ENCODE results near the gene FTH1. TPM values are rescaled to one million over a fixed set of nuclear protein-coding genes. Genes with fewer than 3 reads are reported as not detected.
A peak's percentile ranks its signal among the peaks of the same experiment; 100 is the strongest.

FTH1 gene
- total and polyA plus RNA-seq, 2 donors (not counting 1 experiment from before 2014, with no cell fraction given), result 2,219 to 2,789 TPM

DNA sequence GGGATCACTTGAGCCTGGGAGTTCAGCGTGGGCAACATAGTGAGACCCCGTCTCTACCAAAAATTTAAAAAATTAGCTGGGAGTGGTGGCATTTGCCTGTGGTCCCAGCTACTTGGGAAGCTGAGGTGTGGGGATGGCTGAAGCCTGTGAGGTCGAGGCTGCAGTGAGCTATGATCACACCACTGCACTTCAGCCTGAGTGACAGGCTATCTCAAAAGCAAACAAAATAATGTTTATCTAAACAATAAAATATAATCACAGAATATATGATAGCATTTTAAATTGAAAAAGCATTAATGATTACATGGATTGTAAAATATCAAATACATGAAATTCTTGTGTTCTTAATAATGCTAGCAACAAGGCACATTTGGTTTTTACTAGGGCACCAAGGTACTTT is 14.6 kb downstream of the FTH1 start:
- Histone ChIP-seq H3K4me1 (ENCODE audit: control insufficient read depth, extremely low read depth, insufficient read depth, low read length) (peaks cover 5% of the 10 kb centered on the region), H3K36me3 (ENCODE audit: control insufficient read depth, insufficient read depth, low read length) (peaks cover under 1% of the 10 kb centered on the region), H3K4me3 (replicated peaks in 1 of 4; ENCODE audit: control extremely low read depth in 1 of 4, insufficient read depth in 1 of 4, low read depth in 3 of 4, low read length in 4 of 4) (no peak overlapping the region), H2AFZ (ENCODE audit: low read length) (no peak overlapping the region), H3K27ac (ENCODE audit: insufficient read depth, low read length) (no peak overlapping the region), H3K27me3 (ENCODE audit: control insufficient read depth, insufficient read depth, low read length) (no peaks in the 10 kb centered on the region), H3K4me2 (ENCODE audit: extremely low read depth, insufficient read depth, low read length) (no peak overlapping the region), H4K20me1 (ENCODE audit: control insufficient read depth, extremely low read depth, insufficient read depth, low read length) (no peaks in the 10 kb centered on the region), H3K79me2 (ENCODE audit: control insufficient read depth, insufficient read depth, low read length) (no peaks in the 10 kb centered on the region), H3K9me3 (ENCODE audit: control insufficient read depth, insufficient read depth, low read depth, low read length) (no peaks in the 10 kb centered on the region), H3K9ac (ENCODE audit: insufficient read depth, low read length) (no peak overlapping the region)
- DNase-seq (ENCODE audit: low read depth in 2 of 2), result no peak
- TF ChIP-seq, protein P1, sequence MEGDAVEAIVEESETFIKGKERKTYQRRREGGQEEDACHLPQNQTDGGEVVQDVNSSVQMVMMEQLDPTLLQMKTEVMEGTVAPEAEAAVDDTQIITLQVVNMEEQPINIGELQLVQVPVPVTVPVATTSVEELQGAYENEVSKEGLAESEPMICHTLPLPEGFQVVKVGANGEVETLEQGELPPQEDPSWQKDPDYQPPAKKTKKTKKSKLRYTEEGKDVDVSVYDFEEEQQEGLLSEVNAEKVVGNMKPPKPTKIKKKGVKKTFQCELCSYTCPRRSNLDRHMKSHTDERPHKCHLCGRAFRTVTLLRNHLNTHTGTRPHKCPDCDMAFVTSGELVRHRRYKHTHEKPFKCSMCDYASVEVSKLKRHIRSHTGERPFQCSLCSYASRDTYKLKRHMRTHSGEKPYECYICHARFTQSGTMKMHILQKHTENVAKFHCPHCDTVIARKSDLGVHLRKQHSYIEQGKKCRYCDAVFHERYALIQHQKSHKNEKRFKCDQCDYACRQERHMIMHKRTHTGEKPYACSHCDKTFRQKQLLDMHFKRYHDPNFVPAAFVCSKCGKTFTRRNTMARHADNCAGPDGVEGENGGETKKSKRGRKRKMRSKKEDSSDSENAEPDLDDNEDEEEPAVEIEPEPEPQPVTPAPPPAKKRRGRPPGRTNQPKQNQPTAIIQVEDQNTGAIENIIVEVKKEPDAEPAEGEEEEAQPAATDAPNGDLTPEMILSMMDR (conservative IDR thresholded peaks at IDR 0.05 in 1 of 2, IDR thresholded peaks at IDR 0.05 in 1 of 2; ENCODE audit: low read depth in 1 of 2, low read length in 2 of 2), result no peak
- no peak for TF ChIP-seq EZH2 (IDR thresholded peaks at IDR 0.05; ENCODE audit: low read length, missing control alignments)

GRCh38 chr11:61951484-61952135 is 15.8 kb downstream of the FTH1 start:
- no peaks in the 10 kb centered on the region for H3K79me2 ChIP-seq (ENCODE audit: control insufficient read depth, insufficient read depth, low read length)
- DNase-seq (ENCODE audit: low read depth in 2 of 2), result no peak
- TF ChIP-seq, protein P1 (conservative IDR thresholded peaks at IDR 0.05 in 1 of 2, IDR thresholded peaks at IDR 0.05 in 1 of 2; ENCODE audit: low read depth in 1 of 2, low read length in 2 of 2), result no peak
- TF ChIP-seq EZH2 (IDR thresholded peaks at IDR 0.05; ENCODE audit: low read length, missing control alignments), result no peak
- no peak overlapping the region for H2AFZ ChIP-seq (ENCODE audit: low read length)
- peaks cover 7% of the 10 kb centered on the region for H3K4me1 ChIP-seq (ENCODE audit: control insufficient read depth, extremely low read depth, insufficient read depth, low read length)
- no peaks in the 10 kb centered on the region for H3K27me3 ChIP-seq (ENCODE audit: control insufficient read depth, insufficient read depth, low read length)
- no peak overlapping the region for H3K9ac ChIP-seq (ENCODE audit: insufficient read depth, low read length)
- H3K4me2 ChIP-seq (ENCODE audit: extremely low read depth, insufficient read depth, low read length), result no peak overlapping the region
- no peak overlapping the region for H3K27ac ChIP-seq (ENCODE audit: insufficient read depth, low read length)
- no peaks in the 10 kb centered on the region for H4K20me1 ChIP-seq (ENCODE audit: control insufficient read depth, extremely low read depth, insufficient read depth, low read length)
- no peaks in the 10 kb centered on the region for H3K36me3 ChIP-seq (ENCODE audit: control insufficient read depth, insufficient read depth, low read length)
- H3K9me3 ChIP-seq (ENCODE audit: control insufficient read depth, insufficient read depth, low read depth, low read length), result no peaks in the 10 kb centered on the region
- H3K4me3 ChIP-seq (replicated peaks in 1 of 4; ENCODE audit: control extremely low read depth in 1 of 4, insufficient read depth in 1 of 4, low read depth in 3 of 4, low read length in 4 of 4), result no peak overlapping the region

DNA sequence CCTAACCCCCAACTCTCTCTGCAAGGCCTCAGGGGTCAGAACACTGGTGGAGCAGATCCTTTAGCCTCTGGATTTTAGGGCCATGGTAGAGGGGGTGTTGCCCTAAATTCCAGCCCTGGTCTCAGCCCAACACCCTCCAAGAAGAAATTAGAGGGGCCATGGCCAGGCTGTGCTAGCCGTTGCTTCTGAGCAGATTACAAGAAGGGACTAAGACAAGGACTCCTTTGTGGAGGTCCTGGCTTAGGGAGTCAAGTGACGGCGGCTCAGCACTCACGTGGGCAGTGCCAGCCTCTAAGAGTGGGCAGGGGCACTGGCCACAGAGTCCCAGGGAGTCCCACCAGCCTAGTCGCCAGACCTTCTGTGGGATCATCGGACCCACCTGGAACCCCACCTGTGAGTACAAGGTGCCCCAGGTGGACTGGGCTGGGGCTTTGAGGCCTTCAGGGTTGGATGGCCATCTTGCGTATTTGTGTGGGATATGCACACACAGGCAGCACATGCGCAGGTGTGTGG is 17.3 kb downstream of the FTH1 start, which contains the start of gene BEST1:
Gene BEST1, plus strand, starts transcription at position 317 of the 513 bp plus-strand sequence. CDS start 1,456 bp downstream, outside the sequence.
- no peak for TF ChIP-seq EZH2 (IDR thresholded peaks at IDR 0.05; ENCODE audit: low read length, missing control alignments)
- TF ChIP-seq, protein P1 (conservative IDR thresholded peaks at IDR 0.05 in 1 of 2, IDR thresholded peaks at IDR 0.05 in 1 of 2; ENCODE audit: low read depth in 1 of 2, low read length in 2 of 2), result no peak
- no peak for DNase-seq (ENCODE audit: low read depth in 2 of 2)
- no peaks in the 10 kb centered on the region for H3K79me2 ChIP-seq (ENCODE audit: control insufficient read depth, insufficient read depth, low read length)
- peak within 1 kb of the TSS in 1 of 4 experiments; percentile 8 for H3K4me3 ChIP-seq (replicated peaks in 1 of 4; ENCODE audit: control extremely low read depth in 1 of 4, insufficient read depth in 1 of 4, low read depth in 3 of 4, low read length in 4 of 4)
- H3K4me2 ChIP-seq (ENCODE audit: extremely low read depth, insufficient read depth, low read length), result no peak within 1 kb of the TSS
- no peaks in the 10 kb centered on the region for H3K36me3 ChIP-seq (ENCODE audit: control insufficient read depth, insufficient read depth, low read length)
- no peaks in the 10 kb centered on the region for H3K9me3 ChIP-seq (ENCODE audit: control insufficient read depth, insufficient read depth, low read depth, low read length)
- H2AFZ ChIP-seq (ENCODE audit: low read length), result no peak within 1 kb of the TSS
- H4K20me1 ChIP-seq (ENCODE audit: control insufficient read depth, extremely low read depth, insufficient read depth, low read length), result no peaks in the 10 kb centered on the region
- H3K9ac ChIP-seq (ENCODE audit: insufficient read depth, low read length), result no peak within 1 kb of the TSS
- H3K27me3 ChIP-seq (ENCODE audit: control insufficient read depth, insufficient read depth, low read length), result no peaks in the 10 kb centered on the region
- peaks cover 7% of the 10 kb centered on the region for H3K4me1 ChIP-seq (ENCODE audit: control insufficient read depth, extremely low read depth, insufficient read depth, low read length)
- H3K27ac ChIP-seq (ENCODE audit: insufficient read depth, low read length), result no peak within 1 kb of the TSS

Measured in fibroblast of lung (primary cell).